Measurements from ENCODE around the gene ARL11. TPM values are rescaled to one million over a fixed set of nuclear protein-coding genes. Genes with fewer than 3 reads are reported as not detected.
A peak's percentile ranks its signal among the peaks of the same experiment; 100 is the strongest.

Gene ARL11
- total RNA-seq, 2 experiments from 2014 or later = 0.11 to 0.14 TPM

DNA sequence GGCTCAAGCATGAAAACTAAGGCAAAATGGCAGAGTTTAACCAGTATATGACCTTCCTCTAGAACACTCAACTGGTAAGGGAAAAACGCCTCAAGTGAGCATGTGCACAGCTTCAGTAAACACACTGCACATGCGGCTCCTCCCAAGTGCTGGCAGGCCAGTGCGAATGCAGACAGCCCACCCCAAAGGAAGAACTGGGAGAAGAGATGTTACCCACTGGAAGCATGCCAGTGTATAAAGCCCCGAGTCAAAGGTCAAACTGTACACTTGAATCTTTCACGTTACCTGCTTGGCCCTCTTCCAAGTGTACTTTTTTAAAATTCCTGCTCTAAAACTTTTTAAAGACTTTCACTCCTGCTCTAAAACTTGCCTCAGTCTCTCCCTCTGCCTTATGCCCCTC, 23.7 kb upstream of the ARL11 start:
- Mint-ChIP-seq H3K27ac (no peak overlapping the region), H3K9me3 (no peaks in the 10 kb centered on the region), H3K36me3 (ENCODE audit: low read depth) (no peaks in the 10 kb centered on the region), H3K4me1 (ENCODE audit: low read depth) (peaks cover 5% of the 10 kb centered on the region), H3K27me3 (no peaks in the 10 kb centered on the region), H3K4me3 (no peak overlapping the region)
- Histone ChIP-seq H3K4me1 (ENCODE audit: insufficient read depth, low read length) (peaks cover 9% of the 10 kb centered on the region), H3K36me3 (ENCODE audit: insufficient read depth, low read length) (no peaks in the 10 kb centered on the region), H3K27me3 (ENCODE audit: control insufficient read depth in 1 of 2, insufficient read depth in 2 of 2, low read length in 2 of 2) (no peaks in the 10 kb centered on the region), H3K27ac (ENCODE audit: low read depth in 1 of 2, low read length in 2 of 2) (no peak overlapping the region), H3K4me3 (ENCODE audit: low read length) (no peak overlapping the region), H3K9me3 (ENCODE audit: control insufficient read depth in 1 of 2, insufficient read depth in 1 of 2, low read length in 2 of 2) (no peaks in the 10 kb centered on the region)
- DNase-seq (no peak), ATAC-seq (ENCODE audit: poor library complexity) (no peak)
- TF ChIP-seq, protein P1, sequence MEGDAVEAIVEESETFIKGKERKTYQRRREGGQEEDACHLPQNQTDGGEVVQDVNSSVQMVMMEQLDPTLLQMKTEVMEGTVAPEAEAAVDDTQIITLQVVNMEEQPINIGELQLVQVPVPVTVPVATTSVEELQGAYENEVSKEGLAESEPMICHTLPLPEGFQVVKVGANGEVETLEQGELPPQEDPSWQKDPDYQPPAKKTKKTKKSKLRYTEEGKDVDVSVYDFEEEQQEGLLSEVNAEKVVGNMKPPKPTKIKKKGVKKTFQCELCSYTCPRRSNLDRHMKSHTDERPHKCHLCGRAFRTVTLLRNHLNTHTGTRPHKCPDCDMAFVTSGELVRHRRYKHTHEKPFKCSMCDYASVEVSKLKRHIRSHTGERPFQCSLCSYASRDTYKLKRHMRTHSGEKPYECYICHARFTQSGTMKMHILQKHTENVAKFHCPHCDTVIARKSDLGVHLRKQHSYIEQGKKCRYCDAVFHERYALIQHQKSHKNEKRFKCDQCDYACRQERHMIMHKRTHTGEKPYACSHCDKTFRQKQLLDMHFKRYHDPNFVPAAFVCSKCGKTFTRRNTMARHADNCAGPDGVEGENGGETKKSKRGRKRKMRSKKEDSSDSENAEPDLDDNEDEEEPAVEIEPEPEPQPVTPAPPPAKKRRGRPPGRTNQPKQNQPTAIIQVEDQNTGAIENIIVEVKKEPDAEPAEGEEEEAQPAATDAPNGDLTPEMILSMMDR (IDR thresholded peaks at IDR 0.05) = no peak
- ChIA-PET CTCF (no interaction called here), POLR2A (no interaction called here)
- intact Hi-C loops (cut with DNase I, micrococcal nuclease) = no loop called here

DNA sequence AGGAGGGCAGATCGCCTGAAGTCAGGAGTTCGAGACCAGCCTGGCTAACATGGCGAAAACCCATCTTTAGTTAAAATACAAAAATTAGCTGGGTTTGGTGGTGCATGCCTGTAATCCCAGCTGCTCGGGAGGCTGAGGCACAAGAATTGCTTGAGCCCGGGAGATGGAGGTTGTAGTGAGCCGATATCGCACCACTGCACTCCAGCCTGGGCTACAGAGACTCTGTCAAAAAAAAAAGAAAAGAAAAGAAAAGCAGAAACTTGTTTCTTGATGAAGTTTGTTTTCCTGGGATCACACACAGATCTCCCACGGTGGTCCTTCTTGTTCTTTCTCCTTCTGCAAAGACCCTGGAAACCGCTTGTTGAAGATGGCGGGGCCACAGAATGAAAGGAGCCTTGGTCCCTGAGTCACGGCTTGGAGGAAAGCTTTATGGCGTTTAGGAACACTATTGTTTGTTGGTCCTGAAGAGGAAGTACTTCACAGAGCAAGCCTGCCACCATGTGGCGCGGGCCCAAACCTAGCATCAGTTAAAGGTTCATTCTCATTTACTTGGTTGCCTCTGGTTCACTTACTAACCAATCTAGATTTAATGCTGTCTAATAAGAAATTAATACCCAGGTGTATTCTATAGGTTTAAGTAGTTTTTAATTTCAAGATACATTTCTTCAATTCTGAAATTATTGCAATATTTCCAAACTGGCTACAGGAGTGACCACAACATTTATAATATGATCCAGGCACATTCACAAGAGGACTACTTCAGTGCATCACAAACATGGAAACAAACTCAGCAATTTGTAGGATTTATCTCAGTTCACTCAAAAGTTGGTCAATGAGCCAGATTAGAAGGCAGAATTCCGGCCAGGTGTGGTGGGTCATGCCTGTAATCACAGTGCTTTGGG, 21.3 kb upstream of the ARL11 start:
- no peaks in the 10 kb centered on the region for H3K36me3 Mint-ChIP-seq (ENCODE audit: low read depth)

DNA sequence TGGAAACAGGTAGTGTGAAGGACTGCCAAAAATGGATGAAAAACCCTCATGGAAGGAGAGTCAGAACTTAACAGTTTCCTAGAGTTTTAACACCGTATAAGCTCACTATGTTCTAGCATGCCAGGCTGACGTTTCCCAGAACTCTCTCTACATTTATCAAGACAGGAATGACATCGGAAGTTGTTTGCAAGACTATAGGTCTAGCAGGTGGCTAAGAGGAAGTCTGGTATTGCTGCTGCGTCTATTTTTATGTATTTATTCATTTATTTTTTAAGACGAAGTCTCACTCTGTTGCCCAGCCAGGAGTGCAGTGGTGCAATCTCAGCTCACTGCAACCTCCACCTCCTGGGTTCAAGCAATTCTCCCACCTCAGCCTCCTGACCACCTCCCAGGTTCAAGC, 20.5 kb upstream of the ARL11 start:
- ChIA-PET POLR2A (interaction anchor here (2.2 kb wide), 1 partner anchor 164 kb away, joined by 7 read pairs; the partner anchor contains the start of genes CAB39L and SETDB2), CTCF (interaction anchor here (1.2 to 1.7 kb wide), 3 partner anchors 9 to 393 kb away, joined by 5 read pairs; no protein-coding TSS in a partner anchor)
- Mint-ChIP-seq H3K36me3 (ENCODE audit: low read depth) (no peaks in the 10 kb centered on the region), H3K4me1 (ENCODE audit: low read depth) (peaks cover 5% of the 10 kb centered on the region), H3K4me3 (no peak overlapping the region), H3K27ac (no peak overlapping the region), H3K27me3 (no peaks in the 10 kb centered on the region), H3K9me3 (peaks cover 4% of the 10 kb centered on the region)
- no peaks in the 10 kb centered on the region for H3K36me3 ChIP-seq (ENCODE audit: insufficient read depth, low read length)
- DNase-seq = no peak
- H3K27ac ChIP-seq (ENCODE audit: low read depth in 1 of 2, low read length in 2 of 2) = no peak overlapping the region
- ATAC-seq (ENCODE audit: poor library complexity) = no peak
- intact Hi-C loops (cut with DNase I, micrococcal nuclease) = loop anchor here (1.0 to 5.0 kb wide), 5 partner anchors 113 to 365 kb away; partner anchors contain the start of gene PHF11 (in 1 of the 2)
- TF ChIP-seq, protein P1 (IDR thresholded peaks at IDR 0.05) = no peak
- no peaks in the 10 kb centered on the region for H3K27me3 ChIP-seq (ENCODE audit: control insufficient read depth in 1 of 2, insufficient read depth in 2 of 2, low read length in 2 of 2)
- H3K4me3 ChIP-seq (ENCODE audit: low read length) = no peak overlapping the region
- H3K4me1 ChIP-seq (ENCODE audit: insufficient read depth, low read length) = peaks cover 9% of the 10 kb centered on the region
- H3K9me3 ChIP-seq (ENCODE audit: control insufficient read depth in 1 of 2, insufficient read depth in 1 of 2, low read length in 2 of 2) = peaks cover 0 to 5% of the 10 kb centered on the region in 2 experiments

More for the DNA sequence above, 21.3 kb upstream of the ARL11 start:
- Histone ChIP-seq H3K36me3 (ENCODE audit: insufficient read depth, low read length) (no peaks in the 10 kb centered on the region), H3K27me3 (ENCODE audit: control insufficient read depth in 1 of 2, insufficient read depth in 2 of 2, low read length in 2 of 2) (no peaks in the 10 kb centered on the region), H3K9me3 (ENCODE audit: control insufficient read depth in 1 of 2, insufficient read depth in 1 of 2, low read length in 2 of 2) (peaks cover 0 to 4% of the 10 kb centered on the region in 2 experiments), H3K27ac (ENCODE audit: low read depth in 1 of 2, low read length in 2 of 2) (no peak overlapping the region), H3K4me3 (ENCODE audit: low read length) (peak overlapping the region; percentile 24), H3K4me1 (ENCODE audit: insufficient read depth, low read length) (peaks cover 9% of the 10 kb centered on the region)
- peaks cover 5% of the 10 kb centered on the region for H3K4me1 Mint-ChIP-seq (ENCODE audit: low read depth)
- POLR2A ChIA-PET = interaction anchor here (0.6 to 2.2 kb wide), 4 partner anchors 23 to 247 kb away, joined by 3 to 7 read pairs (median 4); partner anchors contain the start of genes CAB39L and SETDB2
- ATAC-seq (ENCODE audit: poor library complexity) (peak; percentile 99), DNase-seq (peak; percentile 66 to 88 (median 76))
- peak overlapping the region; percentile 86 for H3K4me3 Mint-ChIP-seq
- TF ChIP-seq, protein P1 (IDR thresholded peaks at IDR 0.05) = peak; percentile 82
- H3K27me3 Mint-ChIP-seq = no peaks in the 10 kb centered on the region
- CTCF ChIA-PET = interaction anchor here (0.5 to 1.7 kb wide), 17 partner anchors 10 to 392 kb away, joined by 3 to 7 read pairs (median 4); partner anchors contain the start of genes CAB39L and RCBTB1
- H3K27ac Mint-ChIP-seq = no peak overlapping the region
- peaks cover 4% of the 10 kb centered on the region for H3K9me3 Mint-ChIP-seq
- intact Hi-C loops (cut with DNase I, micrococcal nuclease) = loop anchor here (1.0 to 5.0 kb wide), 5 partner anchors 112 to 365 kb away; partner anchors contain the start of gene PHF11 (in 1 of the 2)

Data from CD4-positive, alpha-beta T cell (primary cell).